Lower leg skin (tissue), 3 donors: ENCODE data around the gene NRN1L.

ENCODE experiments used
- CTCF ChIP-seq, 3 donors: fragments of 450-650 bp; IDR thresholded peaks; one replicate each; pipeline ENCODE4 v1.5.1; 2016; ENCODE audit warnings: antibody characterized with exemption in 3 of 3, mild to moderate bottlenecking in 3 of 3, moderate library complexity in 2 of 3
- POLR2A ChIP-seq, 2 donors: fragments of 450-650 bp; IDR thresholded peaks; one replicate each; pipeline ENCODE4 v1.6.1; 2016 to 2017; ENCODE audit warnings: antibody characterized with exemption in 2 of 2, mild to moderate bottlenecking in 1 of 2, moderate library complexity in 1 of 2

GRCh38 chr16:67884684-67885083 lies at the start of gene NRN1L:
- TF ChIP-seq POLR2A (IDR thresholded peaks at IDR 0.05) (no peak), CTCF (IDR thresholded peaks at IDR 0.05) (no peak)
